ENCODE measurements around the gene LSM14A. TPM values are rescaled to one million over a fixed set of nuclear protein-coding genes. Genes with fewer than 3 reads are reported as not detected.

The LSM14A gene
- total and polyA plus RNA-seq, 9 of the 15 experiments (the other 6 are each of a cell fraction or from before 2014, with no cell fraction given), result 19.5 to 150 (median 95.1) TPM

DNA sequence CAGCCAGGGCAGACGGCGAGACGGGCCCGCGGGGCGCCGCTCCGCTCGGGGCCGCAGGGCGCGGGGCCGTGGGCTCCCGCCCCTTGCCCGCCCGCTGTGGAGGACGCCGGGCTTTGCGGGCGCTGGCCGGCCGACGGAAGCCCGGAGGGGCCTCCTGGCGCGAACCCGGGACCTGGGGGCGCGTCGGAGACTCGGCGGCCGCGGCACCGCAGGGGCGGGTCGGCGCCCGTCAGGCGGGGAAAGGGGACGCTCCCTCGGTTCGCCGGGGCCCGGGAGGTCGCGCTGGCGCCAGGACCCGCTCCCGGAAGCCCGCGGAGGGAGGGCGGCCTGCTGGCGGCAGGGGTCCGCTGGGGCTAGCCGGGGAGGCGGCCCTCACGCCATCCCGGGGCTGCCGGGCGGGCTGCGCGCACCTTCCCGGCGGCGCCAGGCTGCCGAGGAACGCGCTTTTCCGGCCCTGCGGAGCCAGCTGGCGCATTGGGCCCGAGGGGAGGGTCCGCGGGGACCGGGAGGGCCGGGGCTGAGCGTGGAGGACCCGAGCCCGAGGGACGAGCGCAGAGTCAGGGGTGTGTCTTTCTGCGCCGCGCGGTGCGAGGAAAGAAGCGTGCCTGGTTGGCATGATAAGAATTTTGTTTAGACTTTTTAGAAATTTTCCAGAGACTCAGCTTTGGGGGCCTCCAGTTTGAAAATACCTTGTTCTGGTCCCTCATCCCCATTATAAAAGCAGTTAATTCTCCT, 82.6 kb downstream of the LSM14A start (continued):
- TF ChIP-seq, protein P1, sequence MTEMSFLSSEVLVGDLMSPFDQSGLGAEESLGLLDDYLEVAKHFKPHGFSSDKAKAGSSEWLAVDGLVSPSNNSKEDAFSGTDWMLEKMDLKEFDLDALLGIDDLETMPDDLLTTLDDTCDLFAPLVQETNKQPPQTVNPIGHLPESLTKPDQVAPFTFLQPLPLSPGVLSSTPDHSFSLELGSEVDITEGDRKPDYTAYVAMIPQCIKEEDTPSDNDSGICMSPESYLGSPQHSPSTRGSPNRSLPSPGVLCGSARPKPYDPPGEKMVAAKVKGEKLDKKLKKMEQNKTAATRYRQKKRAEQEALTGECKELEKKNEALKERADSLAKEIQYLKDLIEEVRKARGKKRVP (CRISPR knock-in tag; IDR thresholded peaks at IDR 0.05), result no peak
- TF ChIP-seq PPARD (CRISPR knock-in tag; IDR thresholded peaks at IDR 0.05) (no peak), LARP7 (IDR thresholded peaks at IDR 0.05) (no peak), ZFPM2 (CRISPR knock-in tag; IDR thresholded peaks at IDR 0.05) (no peak), U2AF1 (optimal IDR thresholded peaks at IDR 0.05; ENCODE audit: low read depth, low read length) (no peak), ZC3H8 (IDR thresholded peaks at IDR 0.05) (no peak), SMC3 (conservative IDR thresholded peaks at IDR 0.05; ENCODE audit: insufficient read depth, low read depth, low read length) (no peak), HDAC2 (IDR thresholded peaks at IDR 0.05) (no peak), SAP30 (IDR thresholded peaks at IDR 0.05; ENCODE audit: borderline replicate concordance, insufficient read depth, low read depth, low read length, poor library complexity, severe bottlenecking) (no peak), ILK (tag; IDR thresholded peaks at IDR 0.05; ENCODE audit: borderline replicate concordance, low read depth) (no peak), GABPA (tag; conservative IDR thresholded peaks at IDR 0.05; ENCODE audit: low read depth) (peak; percentile 88), CBX3 (IDR thresholded peaks at IDR 0.05; ENCODE audit: borderline replicate concordance in 1 of 2, low read length in 2 of 2) (no peak), HEY1 (CRISPR knock-in tag; IDR thresholded peaks at IDR 0.05; ENCODE audit: borderline replicate concordance) (no peak), SREBF1 (IDR thresholded peaks at IDR 0.05; ENCODE audit: borderline replicate concordance, low read depth, low read length) (no peak)
- TF ChIP-seq, protein P2, sequence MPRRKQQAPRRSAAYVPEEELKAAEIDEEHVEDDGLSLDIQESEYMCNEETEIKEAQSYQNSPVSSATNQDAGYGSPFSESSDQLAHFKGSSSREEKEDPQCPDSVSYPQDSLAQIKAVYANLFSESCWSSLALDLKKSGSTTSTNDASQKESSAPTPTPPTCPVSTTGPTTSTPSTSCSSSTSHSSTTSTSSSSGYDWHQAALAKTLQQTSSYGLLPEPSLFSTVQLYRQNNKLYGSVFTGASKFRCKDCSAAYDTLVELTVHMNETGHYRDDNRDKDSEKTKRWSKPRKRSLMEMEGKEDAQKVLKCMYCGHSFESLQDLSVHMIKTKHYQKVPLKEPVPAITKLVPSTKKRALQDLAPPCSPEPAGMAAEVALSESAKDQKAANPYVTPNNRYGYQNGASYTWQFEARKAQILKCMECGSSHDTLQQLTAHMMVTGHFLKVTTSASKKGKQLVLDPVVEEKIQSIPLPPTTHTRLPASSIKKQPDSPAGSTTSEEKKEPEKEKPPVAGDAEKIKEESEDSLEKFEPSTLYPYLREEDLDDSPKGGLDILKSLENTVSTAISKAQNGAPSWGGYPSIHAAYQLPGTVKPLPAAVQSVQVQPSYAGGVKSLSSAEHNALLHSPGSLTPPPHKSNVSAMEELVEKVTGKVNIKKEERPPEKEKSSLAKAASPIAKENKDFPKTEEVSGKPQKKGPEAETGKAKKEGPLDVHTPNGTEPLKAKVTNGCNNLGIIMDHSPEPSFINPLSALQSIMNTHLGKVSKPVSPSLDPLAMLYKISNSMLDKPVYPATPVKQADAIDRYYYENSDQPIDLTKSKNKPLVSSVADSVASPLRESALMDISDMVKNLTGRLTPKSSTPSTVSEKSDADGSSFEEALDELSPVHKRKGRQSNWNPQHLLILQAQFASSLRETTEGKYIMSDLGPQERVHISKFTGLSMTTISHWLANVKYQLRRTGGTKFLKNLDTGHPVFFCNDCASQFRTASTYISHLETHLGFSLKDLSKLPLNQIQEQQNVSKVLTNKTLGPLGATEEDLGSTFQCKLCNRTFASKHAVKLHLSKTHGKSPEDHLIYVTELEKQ (CRISPR knock-in tag; IDR thresholded peaks at IDR 0.05), result no peak
- TF ChIP-seq, protein P3, sequence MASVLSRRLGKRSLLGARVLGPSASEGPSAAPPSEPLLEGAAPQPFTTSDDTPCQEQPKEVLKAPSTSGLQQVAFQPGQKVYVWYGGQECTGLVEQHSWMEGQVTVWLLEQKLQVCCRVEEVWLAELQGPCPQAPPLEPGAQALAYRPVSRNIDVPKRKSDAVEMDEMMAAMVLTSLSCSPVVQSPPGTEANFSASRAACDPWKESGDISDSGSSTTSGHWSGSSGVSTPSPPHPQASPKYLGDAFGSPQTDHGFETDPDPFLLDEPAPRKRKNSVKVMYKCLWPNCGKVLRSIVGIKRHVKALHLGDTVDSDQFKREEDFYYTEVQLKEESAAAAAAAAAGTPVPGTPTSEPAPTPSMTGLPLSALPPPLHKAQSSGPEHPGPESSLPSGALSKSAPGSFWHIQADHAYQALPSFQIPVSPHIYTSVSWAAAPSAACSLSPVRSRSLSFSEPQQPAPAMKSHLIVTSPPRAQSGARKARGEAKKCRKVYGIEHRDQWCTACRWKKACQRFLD (CRISPR knock-in tag; IDR thresholded peaks at IDR 0.05), result no peak; the same call in 1 of the 2 replicates
- TF ChIP-seq, protein P4, sequence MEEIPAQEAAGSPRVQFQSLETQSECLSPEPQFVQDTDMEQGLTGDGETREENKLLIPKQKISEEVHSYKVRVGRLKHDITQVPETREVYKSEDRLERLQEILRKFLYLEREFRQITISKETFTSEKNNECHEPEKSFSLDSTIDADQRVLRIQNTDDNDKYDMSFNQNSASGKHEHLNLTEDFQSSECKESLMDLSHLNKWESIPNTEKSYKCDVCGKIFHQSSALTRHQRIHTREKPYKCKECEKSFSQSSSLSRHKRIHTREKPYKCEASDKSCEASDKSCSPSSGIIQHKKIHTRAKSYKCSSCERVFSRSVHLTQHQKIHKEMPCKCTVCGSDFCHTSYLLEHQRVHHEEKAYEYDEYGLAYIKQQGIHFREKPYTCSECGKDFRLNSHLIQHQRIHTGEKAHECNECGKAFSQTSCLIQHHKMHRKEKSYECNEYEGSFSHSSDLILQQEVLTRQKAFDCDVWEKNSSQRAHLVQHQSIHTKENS (CRISPR knock-in tag; IDR thresholded peaks at IDR 0.05), result no peak
- TF ChIP-seq, protein P5, sequence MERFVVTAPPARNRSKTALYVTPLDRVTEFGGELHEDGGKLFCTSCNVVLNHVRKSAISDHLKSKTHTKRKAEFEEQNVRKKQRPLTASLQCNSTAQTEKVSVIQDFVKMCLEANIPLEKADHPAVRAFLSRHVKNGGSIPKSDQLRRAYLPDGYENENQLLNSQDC (CRISPR knock-in tag; IDR thresholded peaks at IDR 0.05), result no peak

Measured in K562 (cell line).